H9 (cell line): ENCODE measurements around the gene F3. TPM values are rescaled to one million over a fixed set of nuclear protein-coding genes. Genes with fewer than 3 reads are reported as not detected.

Experiments used
- DNase-seq: peaks from one replicate; pipeline ENCODE4 v3.0.0-alpha.2; 2017
- H2AFZ ChIP-seq: one replicate; pipeline ENCODE4 v1.6.1; 2013; ENCODE audit warnings: mild to moderate bottlenecking, low read length, control low read depth, moderate library complexity
- H2AK5ac ChIP-seq: 2 replicates; pipeline ENCODE4 v1.6.1; 2013; ENCODE audit warnings: low read length, control low read depth, mixed read lengths; ENCODE audit not compliant: insufficient read length
- H2BK120ac ChIP-seq: one replicate; pipeline ENCODE4 v1.6.1; 2013; ENCODE audit warnings: low read depth, mild to moderate bottlenecking, low read length, control low read depth, inconsistent platforms; ENCODE audit not compliant: poor library complexity, severe bottlenecking
- H2BK12ac ChIP-seq: 2 replicates; pipeline ENCODE4 v1.6.1; 2013; ENCODE audit warnings: low read length, control low read depth, mixed read lengths, low read depth; ENCODE audit not compliant: insufficient read length
- H2BK15ac ChIP-seq: 2 replicates; pipeline ENCODE4 v1.6.1; 2013; ENCODE audit warnings: low read depth, low read length, control low read depth
- H2BK20ac ChIP-seq: one replicate; pipeline ENCODE4 v1.6.1; 2013; ENCODE audit warnings: low read depth, mild to moderate bottlenecking, low read length, control low read depth, inconsistent platforms; ENCODE audit not compliant: poor library complexity, severe bottlenecking
- H2BK5ac ChIP-seq: 2 replicates; pipeline ENCODE4 v1.6.1; 2013; ENCODE audit warnings: low read length, control low read depth, mixed read lengths; ENCODE audit not compliant: insufficient read length
- H3K14ac ChIP-seq: 2 replicates; pipeline ENCODE4 v1.6.1; 2013; ENCODE audit warnings: low read length, control low read depth; ENCODE audit not compliant: insufficient read depth
- H3K18ac ChIP-seq: 2 replicates; pipeline ENCODE4 v1.6.1; 2013; ENCODE audit warnings: low read depth, mild to moderate bottlenecking, mixed read lengths, low read length, control low read depth; ENCODE audit not compliant: insufficient read length
- H3K23ac ChIP-seq: 2 replicates; pipeline ENCODE4 v1.6.1; 2013; ENCODE audit warnings: low read length, control low read depth, mixed read lengths, low read depth; ENCODE audit not compliant: insufficient read length
- H3K23me2 ChIP-seq: 2 replicates; pipeline ENCODE4 v1.6.1; 2013; ENCODE audit warnings: low read depth, mild to moderate bottlenecking, mixed read lengths, low read length, control low read depth; ENCODE audit not compliant: insufficient read length, poor library complexity, severe bottlenecking
- H3K27ac ChIP-seq: 2 replicates; pipeline ENCODE4 v1.5.1; 2013; ENCODE audit warnings: low read length, control low read depth, mixed read lengths, low read depth; ENCODE audit not compliant: insufficient read length
- H3K27me3 ChIP-seq: 2 replicates; pipeline ENCODE4 v1.6.1; 2013; ENCODE audit warnings: low read length, control low read depth, inconsistent platforms; ENCODE audit not compliant: insufficient read depth
- H3K4ac ChIP-seq: 2 replicates; pipeline ENCODE4 v1.6.1; 2013; ENCODE audit warnings: low read depth, mild to moderate bottlenecking, control low read depth, inconsistent platforms, low read length, moderate library complexity
- H3K4me1 ChIP-seq: 2 replicates; pipeline ENCODE4 v1.6.1; 2013; ENCODE audit warnings: low read length, control low read depth, inconsistent platforms; ENCODE audit not compliant: insufficient read depth
- H3K4me2 ChIP-seq: 2 replicates; pipeline ENCODE4 v1.6.1; 2013; ENCODE audit warnings: low read length, control low read depth, mixed read lengths; ENCODE audit not compliant: insufficient read length, insufficient read depth
- H3K56ac ChIP-seq: 2 replicates; pipeline ENCODE4 v1.6.1; 2013; ENCODE audit warnings: low read depth, mild to moderate bottlenecking, mixed read lengths, low read length, control low read depth; ENCODE audit not compliant: insufficient read length
- H3K79me1 ChIP-seq: 2 replicates; pipeline ENCODE4 v1.6.1; 2013; ENCODE audit warnings: low read depth, mild to moderate bottlenecking, moderate library complexity, low read length, control low read depth, inconsistent platforms; ENCODE audit not compliant: insufficient read depth, poor library complexity, severe bottlenecking
- H3K79me2 ChIP-seq: 2 replicates; pipeline ENCODE4 v1.6.1; 2013; ENCODE audit warnings: low read length, control low read depth, inconsistent platforms; ENCODE audit not compliant: insufficient read depth
- H3K9ac ChIP-seq: 2 replicates; pipeline ENCODE4 v1.6.1; 2013; ENCODE audit warnings: low read length, control low read depth, mixed read lengths; ENCODE audit not compliant: insufficient read length; ENCODE audit errors: extremely low read depth
- H3K9me3 ChIP-seq: one replicate; pipeline ENCODE4 v1.6.1; 2013; ENCODE audit warnings: low read depth, low read length, inconsistent platforms; ENCODE audit not compliant: control insufficient read depth
- H3T11ph ChIP-seq: one replicate; pipeline ENCODE4 v1.6.1; 2013; ENCODE audit warnings: mild to moderate bottlenecking, low read length, control low read depth, inconsistent platforms
- H4K20me1 ChIP-seq: one replicate; pipeline ENCODE4 v1.6.1; 2013; ENCODE audit not compliant: control insufficient read depth, insufficient read length, insufficient read depth
- H4K5ac ChIP-seq: 2 replicates; pipeline ENCODE4 v1.6.1; 2013; ENCODE audit warnings: low read depth, mild to moderate bottlenecking, mixed read lengths, low read length, control low read depth; ENCODE audit not compliant: insufficient read length
- H4K8ac ChIP-seq: replicated peaks from 2 replicates; pipeline ENCODE4 v1.6.1; 2013; ENCODE audit warnings: low read length, control low read depth, mixed read lengths, low read depth; ENCODE audit not compliant: insufficient read length
- H4K91ac ChIP-seq: 2 replicates; pipeline ENCODE4 v1.6.1; 2013; ENCODE audit warnings: low read depth, mild to moderate bottlenecking, moderate library complexity, mixed read lengths, low read length, control low read depth; ENCODE audit not compliant: insufficient read length
- H3K27ac Mint-ChIP-seq, 3 experiments: 2 replicates in 2 of 3; 3 replicates in 1 of 3; pipeline ENCODE4 v1.8.0; 2020 to 2021; ENCODE audit warnings: mixed read lengths in 3 of 3, mild to moderate bottlenecking in 1 of 3, moderate library complexity in 1 of 3
- H3K27me3 Mint-ChIP-seq: 2 replicates; pipeline ENCODE4 v1.8.0; 2021; ENCODE audit warnings: low read depth, mild to moderate bottlenecking, moderate library complexity, mixed read lengths
- H3K36me3 Mint-ChIP-seq, 3 experiments: 2 replicates in 2 of 3; 3 replicates in 1 of 3; pipeline ENCODE4 v1.8.0; 2020 to 2021; ENCODE audit warnings: low read depth in 3 of 3, mixed read lengths in 3 of 3; ENCODE audit not compliant: insufficient read depth in 1 of 3
- H3K4me1 Mint-ChIP-seq, 2 experiments: 2 replicates each; pipeline ENCODE4 v1.8.0; 2020; ENCODE audit warnings: mixed read lengths in 2 of 2
- H3K4me3 Mint-ChIP-seq, 2 experiments: 2 replicates in 1 of 2; 3 replicates in 1 of 2; pipeline ENCODE4 v1.8.0; 2020 to 2021; ENCODE audit warnings: mild to moderate bottlenecking in 2 of 2, mixed read lengths in 2 of 2, moderate library complexity in 1 of 2
- H3K9me3 Mint-ChIP-seq, 2 experiments: 2 replicates in 1 of 2; 3 replicates in 1 of 2; pipeline ENCODE4 v1.8.0; 2020; ENCODE audit warnings: mild to moderate bottlenecking in 2 of 2, mixed read lengths in 2 of 2, moderate library complexity in 1 of 2
- CTCF ChIP-seq: fragments of 200-600 bp; sonication (generic); conservative IDR thresholded peaks from 3 replicates; pipeline ENCODE4 v1.8.0; 2021; ENCODE audit warnings: antibody characterized with exemption, mild to moderate bottlenecking
- WGBS: extraction: QIAGEN DNeasy Blood & Tissue Kit; methylation state at CpG from one replicate; pipeline ENCODE4 v1.1.7; 2013; ENCODE audit warnings: missing lambda C conversion rate, low lambda C conversion rate, mixed read lengths; ENCODE audit not compliant: insufficient read length; ENCODE audit errors: extremely low coverage; 5-methylcytosine and 5-hydroxymethylcytosine counted together
- total RNA-seq: library from RNA; stranded (reverse); gene quantifications from 2 replicates; pipeline ENCODE4 v1.2.1, GENCODE V29; 2021

The F3 gene
- total RNA-seq, 1 experiment from 2014 or later, result 21.7 TPM

GRCh38 chr1:94550800-94551241 is 9.3 kb upstream of the F3 start:
- Histone ChIP-seq H4K91ac (no peak overlapping the region), H2BK15ac (no peak overlapping the region), H3K56ac (no peak overlapping the region), H3K27ac (no peak overlapping the region), H3K4me1 (peaks cover 16% of the 10 kb centered on the region; the same call in 1 of the 2 replicates), H3K14ac (no peak overlapping the region), H3T11ph (no peak overlapping the region), H3K23me2 (no peaks in the 10 kb centered on the region), H2BK120ac (no peak overlapping the region), H3K27me3 (no peaks in the 10 kb centered on the region), H4K20me1 (no peaks in the 10 kb centered on the region), H3K4ac (no peak overlapping the region), H2AFZ (no peak overlapping the region), H2BK12ac (no peak overlapping the region), H3K23ac (no peak overlapping the region), H3K9ac (no peak overlapping the region), H4K5ac (no peak overlapping the region), H3K18ac (no peak overlapping the region), H2AK5ac (no peak overlapping the region), H4K8ac (no peak overlapping the region), H3K9me3 (no peaks in the 10 kb centered on the region), H3K79me1 (no peaks in the 10 kb centered on the region), H3K79me2 (no peaks in the 10 kb centered on the region), H2BK20ac (no peak overlapping the region), H3K4me2 (no peak overlapping the region), H2BK5ac (no peak overlapping the region)
- no peak for DNase-seq
- WGBS, result no CpG with 5 or more reads among the region's 5 CpGs
- Mint-ChIP-seq H3K4me1 (peaks cover 49 to 52% of the 10 kb centered on the region in 2 experiments), H3K9me3 (no peaks in the 10 kb centered on the region; a peak in 1 of 5 replicates), H3K36me3 (no peaks in the 10 kb centered on the region; a peak in 1 of 7 replicates), H3K27me3 (no peaks in the 10 kb centered on the region), H3K4me3 (no peak overlapping the region), H3K27ac (no peak overlapping the region)
- no peak for TF ChIP-seq CTCF
